MM.1S (cell line): ENCODE measurements around the gene SYNGR2.

Source experiments
- DNase-seq: peaks from one replicate; pipeline ENCODE4 v3.0.0-alpha.2; 2015
- H2AFZ ChIP-seq: fragments of 300-600 bp; sonication (generic); 2 replicates; pipeline ENCODE4 v1.6.0; 2016; ENCODE audit warnings: antibody characterized with exemption, low read length
- H3F3A ChIP-seq: fragments of 300-600 bp; sonication (generic); 2 replicates; pipeline ENCODE4 v1.6.1; 2016; ENCODE audit warnings: mild to moderate bottlenecking, antibody characterized with exemption, low read length, moderate library complexity, mixed read lengths; ENCODE audit not compliant: insufficient read depth
- H3K27ac ChIP-seq: fragments of 300-600 bp; sonication (generic); 2 replicates; pipeline ENCODE4 v1.5.1; 2016; ENCODE audit warnings: mild to moderate bottlenecking, low read length
- H3K27me3 ChIP-seq: fragments of 300-600 bp; sonication (generic); replicated peaks from 2 replicates; pipeline ENCODE4 v1.6.0; 2016; ENCODE audit warnings: low read length; ENCODE audit not compliant: insufficient read depth
- H3K36me3 ChIP-seq: fragments of 300-600 bp; sonication (generic); replicated peaks from 2 replicates; pipeline ENCODE4 v1.6.1; 2016; ENCODE audit warnings: mild to moderate bottlenecking, low read length, mixed read lengths; ENCODE audit not compliant: insufficient read depth
- H3K4me1 ChIP-seq: fragments of 300-600 bp; sonication (generic); 2 replicates; pipeline ENCODE4 v1.6.1; 2016; ENCODE audit warnings: low read length, mixed read lengths
- H3K4me2 ChIP-seq: fragments of 300-600 bp; sonication (generic); 2 replicates; pipeline ENCODE4 v1.6.0; 2016; ENCODE audit warnings: low read depth, low read length
- H3K4me3 ChIP-seq: fragments of 300-600 bp; sonication (generic); 2 replicates; pipeline ENCODE4 v1.5.1; 2016; ENCODE audit warnings: low read length, mixed read lengths
- H3K79me2 ChIP-seq: fragments of 300-600 bp; sonication (generic); 2 replicates; pipeline ENCODE4 v1.6.1; 2016; ENCODE audit warnings: mixed run types, low read length, mixed read lengths
- H3K9ac ChIP-seq: fragments of 300-600 bp; sonication (generic); 2 replicates; pipeline ENCODE4 v1.6.1; 2016; ENCODE audit warnings: low read length, mixed read lengths
- H3K9me2 ChIP-seq: fragments of 300-600 bp; sonication (generic); replicated peaks from 2 replicates; pipeline ENCODE4 v1.6.1; 2016; ENCODE audit warnings: mild to moderate bottlenecking, low read length, mixed read lengths; ENCODE audit not compliant: insufficient read depth
- H3K9me3 ChIP-seq: fragments of 300-600 bp; sonication (generic); replicated peaks from 2 replicates; pipeline ENCODE4 v1.6.1; 2016; ENCODE audit warnings: mild to moderate bottlenecking, low read length, mixed read lengths; ENCODE audit not compliant: insufficient read depth
- H4K20me1 ChIP-seq: fragments of 300-600 bp; sonication (generic); 2 replicates; pipeline ENCODE4 v1.6.1; 2016; ENCODE audit warnings: mild to moderate bottlenecking, low read length, moderate library complexity, mixed read lengths; ENCODE audit not compliant: insufficient read depth
- CTCF ChIP-seq: fragments of 300-600 bp; sonication (generic); IDR thresholded peaks from 2 replicates; pipeline ENCODE4 v1.5.1; 2016; ENCODE audit warnings: antibody characterized with exemption, low read length, mixed read lengths
- EZH2 ChIP-seq: fragments of 300-600 bp; sonication (generic); optimal IDR thresholded peaks from 2 replicates; pipeline ENCODE3; 2017; ENCODE audit warnings: low read depth, mild to moderate bottlenecking, antibody characterized with exemption, low read length, mixed read lengths
- EZH2phosphoT487 ChIP-seq: fragments of 300-600 bp; sonication (generic); IDR thresholded peaks from 2 replicates; pipeline ENCODE4 v1.6.1; 2018; ENCODE audit warnings: antibody characterized with exemption, low read length

The SYNGR2 gene

GRCh38 chr17:78174870-78175642 lies 6.7 kb downstream of the SYNGR2 start:
- no peak for DNase-seq
- no peaks in the 10 kb centered on the region for H3K9me2 ChIP-seq
- peaks cover 37% of the 10 kb centered on the region for H3K79me2 ChIP-seq
- no peaks in the 10 kb centered on the region for H4K20me1 ChIP-seq
- H3K4me2 ChIP-seq: peak overlapping the region; percentile 36; the same call in 1 of the 2 replicates
- no peaks in the 10 kb centered on the region for H3K9me3 ChIP-seq
- H3K4me1 ChIP-seq: peaks cover 65% of the 10 kb centered on the region
- no peak overlapping the region for H3K4me3 ChIP-seq
- H3K27me3 ChIP-seq: no peaks in the 10 kb centered on the region
- peaks cover 69% of the 10 kb centered on the region for H3F3A ChIP-seq
- H3K27ac ChIP-seq: peak overlapping the region; percentile 99
- TF ChIP-seq EZH2phosphoT487: no peak
- TF ChIP-seq CTCF: no peak
- no peak for TF ChIP-seq EZH2
- no peak overlapping the region for H2AFZ ChIP-seq
- H3K9ac ChIP-seq: no peak overlapping the region
- H3K36me3 ChIP-seq: peaks cover 4% of the 10 kb centered on the region; the same call in 1 of the 2 replicates

- H3K4me2 ChIP-seq: no peak overlapping the region
- DNase-seq: no peak
- H3K36me3 ChIP-seq: peaks cover 4% of the 10 kb centered on the region; the same call in 1 of the 2 replicates
- no peaks in the 10 kb centered on the region for H3K9me2 ChIP-seq
- peaks cover 69% of the 10 kb centered on the region for H3F3A ChIP-seq
- no peaks in the 10 kb centered on the region for H3K27me3 ChIP-seq
- H2AFZ ChIP-seq: no peak overlapping the region
- H4K20me1 ChIP-seq: no peaks in the 10 kb centered on the region
- no peak overlapping the region for H3K4me3 ChIP-seq
- TF ChIP-seq EZH2 (no peak), EZH2phosphoT487 (no peak), CTCF (no peak)
- no peak overlapping the region for H3K27ac ChIP-seq
- peaks cover 37% of the 10 kb centered on the region for H3K79me2 ChIP-seq
- no peak overlapping the region for H3K9ac ChIP-seq
- H3K4me1 ChIP-seq: peaks cover 66% of the 10 kb centered on the region
- H3K9me3 ChIP-seq: no peaks in the 10 kb centered on the region
Observed at GRCh38 chr17:78175643-78175981, 7.2 kb downstream of the SYNGR2 start.

GRCh38 chr17:78176548-78177025 lies 8.2 kb downstream of the SYNGR2 start:
- no peak overlapping the region for H2AFZ ChIP-seq
- no peak overlapping the region for H3K4me2 ChIP-seq
- peaks cover 64% of the 10 kb centered on the region for H3F3A ChIP-seq
- H3K79me2 ChIP-seq: peaks cover 37% of the 10 kb centered on the region
- H3K9me2 ChIP-seq: no peaks in the 10 kb centered on the region
- H3K9ac ChIP-seq: no peak overlapping the region
- peaks cover 64% of the 10 kb centered on the region for H3K4me1 ChIP-seq
- no peaks in the 10 kb centered on the region for H3K27me3 ChIP-seq
- H3K27ac ChIP-seq: peak overlapping the region; percentile 11; the same call in 1 of the 2 replicates
- H3K36me3 ChIP-seq: peaks cover 4% of the 10 kb centered on the region; the same call in 1 of the 2 replicates
- H3K9me3 ChIP-seq: no peaks in the 10 kb centered on the region
- TF ChIP-seq CTCF (peak; percentile 92), EZH2phosphoT487 (no peak), EZH2 (no peak)
- H4K20me1 ChIP-seq: no peaks in the 10 kb centered on the region
- DNase-seq: peak; percentile 73
- H3K4me3 ChIP-seq: no peak overlapping the region
